ENCODE measurements around the gene BRD3OS.

The BRD3OS gene

GRCh38 chr9:134053941-134054761, 28.9 kb downstream of the BRD3OS start:
- Histone ChIP-seq H3K27me3 (ENCODE audit: insufficient read depth, low read length, poor library complexity) (no peaks in the 10 kb centered on the region), H3K4me2 (ENCODE audit: insufficient read depth, low read length) (no peak overlapping the region)

GRCh38 chr9:134054891-134055811, 29.9 kb downstream of the BRD3OS start:
- H3K27ac ChIP-seq (ENCODE audit: low read length) = no peak overlapping the region
- no peak overlapping the region for H3K4me2 ChIP-seq (ENCODE audit: insufficient read depth, low read length)

More at GRCh38 chr9:134053941-134054761, 28.9 kb downstream of the BRD3OS start:
- TF ChIP-seq EZH2 (IDR thresholded peaks at IDR 0.05; ENCODE audit: borderline replicate concordance, low read depth, low read length, severe bottlenecking) (no peak), CTCF (IDR thresholded peaks at IDR 0.05; ENCODE audit: borderline replicate concordance, extremely low read depth, low read length, poor library complexity, severe bottlenecking) (no peak)
- H2AFZ ChIP-seq (ENCODE audit: low read depth, low read length) = no peak overlapping the region
- H3K79me2 ChIP-seq (ENCODE audit: insufficient read depth, low read length) = peaks cover 69% of the 10 kb centered on the region
- no peak overlapping the region for H3K27ac ChIP-seq (ENCODE audit: low read length)
- H3K4me3 ChIP-seq (ENCODE audit: low read depth in 1 of 2, low read length in 2 of 2) = no peak overlapping the region
- no peaks in the 10 kb centered on the region for H3K4me1 ChIP-seq (ENCODE audit: insufficient read depth, low read length)
- H3K9me3 ChIP-seq (ENCODE audit: insufficient read depth, low read length, severe bottlenecking) = no peaks in the 10 kb centered on the region
- no peak for DNase-seq
- H4K20me1 ChIP-seq (ENCODE audit: insufficient read depth, low read length) = peaks cover 84% of the 10 kb centered on the region
- H3K9ac ChIP-seq (ENCODE audit: low read depth, low read length) = no peak overlapping the region
- peaks cover 54% of the 10 kb centered on the region for H3K36me3 ChIP-seq (ENCODE audit: insufficient read depth, low read length)
- ATAC-seq (ENCODE audit: insufficient read depth, low read depth) = no peak

DNA sequence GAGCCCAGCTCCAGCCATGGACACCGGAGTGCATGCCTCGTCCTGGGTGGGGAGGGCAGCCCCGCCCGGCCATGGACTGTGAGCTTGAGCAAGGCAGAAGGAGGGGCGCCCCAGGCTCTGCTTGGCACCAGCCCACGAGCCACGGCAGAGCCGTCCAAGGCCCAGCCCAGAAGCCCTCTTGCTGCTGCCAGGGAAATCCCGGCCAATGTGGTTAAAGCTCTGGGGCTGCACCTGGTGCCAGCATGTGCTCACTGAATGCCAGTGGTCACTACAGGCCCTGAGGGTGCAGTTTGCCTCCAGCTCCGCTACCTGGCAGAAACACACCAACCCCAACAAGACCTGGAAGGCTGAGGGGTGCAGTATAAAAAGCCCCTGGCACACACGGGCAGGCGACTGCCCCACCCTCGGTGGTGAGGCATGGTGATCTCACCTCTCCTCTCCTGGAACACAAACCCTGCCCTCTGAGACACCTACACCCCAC, 30.7 kb downstream of the BRD3OS start:
- no peak overlapping the region for H3K4me2 ChIP-seq (ENCODE audit: insufficient read depth, low read length)

More at GRCh38 chr9:134054891-134055811, 29.9 kb downstream of the BRD3OS start:
- Histone ChIP-seq H3K4me3 (ENCODE audit: low read depth in 1 of 2, low read length in 2 of 2) (no peak overlapping the region), H3K27me3 (ENCODE audit: insufficient read depth, low read length, poor library complexity) (no peaks in the 10 kb centered on the region), H3K9me3 (ENCODE audit: insufficient read depth, low read length, severe bottlenecking) (no peaks in the 10 kb centered on the region), H3K36me3 (ENCODE audit: insufficient read depth, low read length) (peaks cover 44% of the 10 kb centered on the region), H2AFZ (ENCODE audit: low read depth, low read length) (no peak overlapping the region), H3K9ac (ENCODE audit: low read depth, low read length) (no peak overlapping the region), H3K79me2 (ENCODE audit: insufficient read depth, low read length) (peaks cover 79% of the 10 kb centered on the region), H3K4me1 (ENCODE audit: insufficient read depth, low read length) (no peaks in the 10 kb centered on the region), H4K20me1 (ENCODE audit: insufficient read depth, low read length) (peaks cover 91% of the 10 kb centered on the region)
- DNase-seq (no peak), ATAC-seq (ENCODE audit: insufficient read depth, low read depth) (no peak)
- TF ChIP-seq CTCF (IDR thresholded peaks at IDR 0.05; ENCODE audit: borderline replicate concordance, extremely low read depth, low read length, poor library complexity, severe bottlenecking) (no peak), EZH2 (IDR thresholded peaks at IDR 0.05; ENCODE audit: borderline replicate concordance, low read depth, low read length, severe bottlenecking) (no peak)

More for the DNA sequence above, 30.7 kb downstream of the BRD3OS start:
- no peak for DNase-seq
- Histone ChIP-seq H3K4me3 (ENCODE audit: low read depth in 1 of 2, low read length in 2 of 2) (no peak overlapping the region), H3K27ac (ENCODE audit: low read length) (no peak overlapping the region), H3K36me3 (ENCODE audit: insufficient read depth, low read length) (peaks cover 36% of the 10 kb centered on the region), H3K9ac (ENCODE audit: low read depth, low read length) (no peak overlapping the region), H2AFZ (ENCODE audit: low read depth, low read length) (no peak overlapping the region), H3K79me2 (ENCODE audit: insufficient read depth, low read length) (peaks cover 88% of the 10 kb centered on the region), H4K20me1 (ENCODE audit: insufficient read depth, low read length) (peaks cover 92% of the 10 kb centered on the region), H3K9me3 (ENCODE audit: insufficient read depth, low read length, severe bottlenecking) (no peaks in the 10 kb centered on the region), H3K4me1 (ENCODE audit: insufficient read depth, low read length) (no peaks in the 10 kb centered on the region), H3K27me3 (ENCODE audit: insufficient read depth, low read length, poor library complexity) (no peaks in the 10 kb centered on the region)
- ATAC-seq (ENCODE audit: insufficient read depth, low read depth) = no peak
- TF ChIP-seq EZH2 (IDR thresholded peaks at IDR 0.05; ENCODE audit: borderline replicate concordance, low read depth, low read length, severe bottlenecking) = no peak
- no peak for TF ChIP-seq CTCF (IDR thresholded peaks at IDR 0.05; ENCODE audit: borderline replicate concordance, extremely low read depth, low read length, poor library complexity, severe bottlenecking)
